KOPT-K1 (cell line): Measurements from ENCODE around the gene APOBEC3G.
A peak's percentile ranks its signal among the peaks of the same experiment; 100 is the strongest.
"Not testable (repeated sequence)": the region's sequence is repeated elsewhere in the genome, so short reads cannot be mapped to it uniquely, and the experiment has no call there.

Experiments used
- H3K27ac ChIP-seq: fragments of 200-600 bp; sonication (generic); 2 replicates; pipeline ENCODE4 v1.5.1; 2016; ENCODE audit warnings: antibody characterized with exemption, mild to moderate bottlenecking, low read depth, low read length; ENCODE audit not compliant: poor library complexity, severe bottlenecking
- H3K36me3 ChIP-seq: fragments of 200-600 bp; sonication (generic); 2 replicates; pipeline ENCODE4 v1.5.1; 2017; ENCODE audit warnings: antibody characterized with exemption, mild to moderate bottlenecking, low read length, moderate library complexity; ENCODE audit not compliant: insufficient read depth
- H3K9me3 ChIP-seq: fragments of 200-600 bp; sonication (generic); 2 replicates; pipeline ENCODE4 v1.5.1; 2017; ENCODE audit warnings: antibody characterized with exemption, low read length, mild to moderate bottlenecking; ENCODE audit not compliant: insufficient read depth, poor library complexity, severe bottlenecking

APOBEC3G gene

DNA sequence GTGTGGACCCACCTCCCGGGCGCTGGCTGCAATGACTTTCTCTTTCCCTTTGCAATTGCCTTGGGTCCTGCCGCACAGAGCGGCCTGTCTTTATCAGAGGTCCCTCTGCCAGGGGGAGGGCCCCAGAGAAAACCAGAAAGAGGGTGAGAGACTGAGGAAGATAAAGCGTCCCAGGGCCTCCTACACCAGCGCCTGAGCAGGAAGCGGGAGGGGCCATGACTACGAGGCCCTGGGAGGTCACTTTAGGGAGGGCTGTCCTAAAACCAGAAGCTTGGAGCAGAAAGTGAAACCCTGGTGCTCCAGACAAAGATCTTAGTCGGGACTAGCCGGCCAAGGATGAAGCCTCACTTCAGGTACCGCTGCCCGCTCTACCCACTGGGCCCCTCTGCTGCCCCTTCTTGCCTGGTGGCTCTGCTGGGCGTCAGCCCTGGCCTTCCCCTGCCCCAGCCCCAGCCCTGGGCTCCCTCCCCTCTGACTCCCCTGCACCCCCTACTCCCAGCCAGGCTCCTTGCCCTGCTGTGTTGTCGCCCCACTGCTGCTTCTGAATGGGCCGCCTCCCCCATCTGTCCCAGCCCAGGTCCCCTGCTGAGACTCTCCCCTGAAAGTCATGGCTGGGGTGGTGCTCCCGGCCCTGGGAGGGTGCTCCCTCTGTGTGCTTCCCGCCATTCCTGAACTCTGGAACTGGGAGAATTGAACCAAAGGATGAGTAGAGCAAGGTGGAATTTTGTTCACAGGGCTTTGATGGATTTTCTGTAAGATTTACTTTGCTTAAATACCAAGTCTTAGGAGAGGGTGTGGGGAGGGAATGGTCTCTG is at the start of gene APOBEC3G:
Gene APOBEC3G (plus strand): TSS at position 250 of the 815 bp plus-strand sequence. CDS start 87 bp downstream, at position 337.
- peaks cover 25% of the 10 kb centered on the region; the same call in 1 of the 2 replicates for H3K36me3 ChIP-seq
- not testable (repeated sequence) for H3K9me3 ChIP-seq
- H3K27ac ChIP-seq: peak within 1 kb of the TSS; percentile 81

DNA sequence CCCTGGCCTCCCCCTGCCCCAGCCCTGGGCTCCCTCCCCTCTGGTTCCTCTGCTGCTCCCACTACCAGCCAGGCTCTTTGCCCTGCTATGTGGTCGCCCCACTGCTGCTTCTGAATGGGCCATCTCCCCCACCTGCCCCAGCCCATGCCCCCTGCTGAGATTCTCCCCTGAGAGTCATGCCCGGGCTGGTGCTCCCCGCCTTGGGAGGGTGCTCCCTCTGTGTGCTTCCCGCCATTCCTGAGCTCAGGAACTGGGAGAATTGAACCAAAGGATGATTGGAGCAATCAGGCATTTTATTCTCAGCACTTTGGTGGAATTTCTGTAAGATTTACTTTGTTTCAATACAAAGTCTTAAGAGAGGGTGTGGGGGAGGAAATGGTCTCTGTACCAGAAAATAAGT is 49.4 kb upstream of the APOBEC3G start:
- Histone ChIP-seq H3K9me3 (no peaks in the 10 kb centered on the region), H3K27ac (no peak overlapping the region), H3K36me3 (peaks cover 35% of the 10 kb centered on the region)

DNA sequence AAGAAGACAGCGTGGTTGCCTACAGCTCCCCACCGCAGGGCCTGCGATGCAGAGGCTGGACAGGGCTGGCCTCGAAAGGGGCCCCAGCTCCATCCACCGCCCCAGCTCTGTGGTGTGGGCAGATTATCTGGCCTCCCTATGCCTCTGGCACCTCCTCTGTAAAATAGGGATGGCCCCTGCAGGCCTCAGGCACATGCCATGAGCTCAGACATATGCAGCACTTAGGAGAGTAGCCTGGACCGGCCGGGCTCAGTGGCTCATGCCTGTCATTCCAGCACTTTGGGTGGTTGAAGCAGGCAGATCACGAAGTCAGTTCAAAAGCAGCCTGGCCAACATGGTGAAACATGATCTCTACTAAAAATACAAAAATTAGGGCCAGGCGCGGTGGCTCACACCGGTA is 48.8 kb upstream of the APOBEC3G start:
- Histone ChIP-seq H3K9me3 (no peaks in the 10 kb centered on the region), H3K36me3 (peaks cover 37% of the 10 kb centered on the region), H3K27ac (no peak overlapping the region)

DNA sequence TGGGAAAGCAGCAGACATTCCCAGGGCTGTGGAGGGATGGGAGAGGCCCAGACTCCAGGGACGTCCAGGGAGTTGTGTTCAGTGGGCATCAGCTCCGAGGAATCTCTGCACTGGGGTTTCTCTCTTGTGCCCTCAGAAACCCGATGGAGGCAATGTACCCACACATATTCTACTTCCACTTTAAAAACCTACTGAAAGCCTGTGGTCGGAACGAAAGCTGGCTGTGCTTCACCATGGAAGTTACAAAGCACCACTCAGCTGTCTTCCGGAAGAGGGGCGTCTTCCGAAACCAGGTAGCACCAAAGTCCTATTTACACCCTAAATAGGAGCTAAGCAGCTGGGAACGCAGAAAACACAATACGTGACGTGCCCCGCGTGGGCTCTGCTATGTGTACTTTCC is 47.8 kb upstream of the APOBEC3G start:
- Histone ChIP-seq H3K36me3 (peaks cover 30% of the 10 kb centered on the region), H3K27ac (no peak overlapping the region), H3K9me3 (no peaks in the 10 kb centered on the region)

DNA sequence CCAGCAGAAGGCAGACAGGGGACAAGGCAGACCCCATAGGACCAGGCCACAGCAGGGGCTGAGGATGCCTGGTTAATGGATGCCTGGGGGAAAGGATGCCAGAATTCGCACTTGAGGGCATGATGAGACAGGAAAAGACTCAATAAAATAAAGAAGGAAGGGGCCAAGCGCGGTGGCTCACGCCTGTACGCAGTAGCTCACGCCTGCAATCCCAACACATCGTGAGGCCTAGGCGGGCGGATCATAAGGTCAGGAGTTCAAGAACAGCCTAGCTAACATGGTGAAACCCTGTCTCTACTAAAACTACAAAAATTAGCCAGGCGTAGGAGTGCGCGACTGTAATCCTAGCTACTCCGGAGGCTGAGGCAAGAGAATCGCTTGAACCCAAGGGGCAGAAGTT is 46.4 kb upstream of the APOBEC3G start:
- no peak overlapping the region for H3K27ac ChIP-seq

DNA sequence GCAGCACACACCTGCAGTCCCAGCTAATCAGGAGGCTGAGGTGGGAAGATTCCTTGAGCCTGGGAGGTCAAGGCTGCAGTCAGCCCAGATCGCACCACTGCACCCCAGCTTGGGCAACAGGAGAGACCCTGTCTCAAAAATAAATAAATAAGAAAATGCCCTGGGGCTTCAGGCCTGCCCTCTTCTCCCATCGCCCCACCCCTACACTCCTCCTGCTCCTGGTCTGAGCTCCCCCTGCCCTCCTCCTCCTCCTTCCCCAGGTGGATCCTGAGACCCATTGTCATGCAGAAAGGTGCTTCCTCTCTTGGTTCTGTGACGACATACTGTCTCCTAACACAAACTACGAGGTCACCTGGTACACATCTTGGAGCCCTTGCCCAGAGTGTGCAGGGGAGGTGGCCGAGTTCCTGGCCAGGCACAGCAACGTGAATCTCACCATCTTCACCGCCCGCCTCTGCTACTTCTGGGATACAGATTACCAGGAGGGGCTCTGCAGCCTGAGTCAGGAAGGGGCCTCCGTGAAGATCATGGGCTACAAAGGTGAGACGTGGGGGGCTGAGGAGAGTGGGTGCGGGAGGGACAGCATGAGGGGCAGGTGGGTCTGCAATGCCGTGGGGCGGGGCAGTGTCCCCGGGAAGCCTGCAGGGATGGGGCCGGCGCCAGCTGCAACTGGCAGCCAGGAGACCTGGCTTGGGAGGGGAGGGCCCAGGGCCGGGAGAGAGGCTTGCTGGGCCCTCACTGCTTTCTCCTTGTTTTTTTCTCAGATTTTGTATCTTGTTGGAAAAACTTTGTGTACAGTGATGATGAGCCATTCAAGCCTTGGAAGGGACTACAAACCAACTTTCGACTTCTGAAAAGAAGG is 45.4 kb upstream of the APOBEC3G start:
- H3K9me3 ChIP-seq, H3K27ac ChIP-seq: not testable (repeated sequence)
- H3K36me3 ChIP-seq: peaks cover 20% of the 10 kb centered on the region; the same call in 1 of the 2 replicates

More for the DNA sequence above, 46.4 kb upstream of the APOBEC3G start:
- Histone ChIP-seq H3K9me3 (no peaks in the 10 kb centered on the region), H3K36me3 (peaks cover 26% of the 10 kb centered on the region; the same call in 1 of the 2 replicates)

DNA sequence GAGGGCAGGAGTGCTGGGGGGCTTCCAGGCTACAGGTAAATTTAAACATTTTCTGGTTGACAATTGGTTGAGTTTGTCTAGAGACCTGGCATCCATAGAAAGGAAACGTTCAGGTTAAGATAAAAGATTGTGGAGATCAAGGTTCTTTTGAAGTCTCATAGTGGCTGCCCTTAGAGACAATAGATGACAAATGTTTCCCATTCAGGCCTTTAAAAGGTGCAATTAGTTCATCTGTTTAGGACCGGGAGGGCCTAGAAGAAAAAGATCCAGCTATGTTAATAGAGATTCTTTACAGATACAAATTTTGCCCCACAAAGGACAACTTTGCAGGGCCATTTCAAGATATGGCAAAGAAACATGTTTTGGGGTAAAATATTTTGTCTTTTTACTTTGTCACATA is 40.0 kb upstream of the APOBEC3G start:
- H3K36me3 ChIP-seq: peaks cover 12% of the 10 kb centered on the region; the same call in 1 of the 2 replicates
- H3K27ac ChIP-seq: peak overlapping the region; percentile 2
- not testable (repeated sequence) for H3K9me3 ChIP-seq

DNA sequence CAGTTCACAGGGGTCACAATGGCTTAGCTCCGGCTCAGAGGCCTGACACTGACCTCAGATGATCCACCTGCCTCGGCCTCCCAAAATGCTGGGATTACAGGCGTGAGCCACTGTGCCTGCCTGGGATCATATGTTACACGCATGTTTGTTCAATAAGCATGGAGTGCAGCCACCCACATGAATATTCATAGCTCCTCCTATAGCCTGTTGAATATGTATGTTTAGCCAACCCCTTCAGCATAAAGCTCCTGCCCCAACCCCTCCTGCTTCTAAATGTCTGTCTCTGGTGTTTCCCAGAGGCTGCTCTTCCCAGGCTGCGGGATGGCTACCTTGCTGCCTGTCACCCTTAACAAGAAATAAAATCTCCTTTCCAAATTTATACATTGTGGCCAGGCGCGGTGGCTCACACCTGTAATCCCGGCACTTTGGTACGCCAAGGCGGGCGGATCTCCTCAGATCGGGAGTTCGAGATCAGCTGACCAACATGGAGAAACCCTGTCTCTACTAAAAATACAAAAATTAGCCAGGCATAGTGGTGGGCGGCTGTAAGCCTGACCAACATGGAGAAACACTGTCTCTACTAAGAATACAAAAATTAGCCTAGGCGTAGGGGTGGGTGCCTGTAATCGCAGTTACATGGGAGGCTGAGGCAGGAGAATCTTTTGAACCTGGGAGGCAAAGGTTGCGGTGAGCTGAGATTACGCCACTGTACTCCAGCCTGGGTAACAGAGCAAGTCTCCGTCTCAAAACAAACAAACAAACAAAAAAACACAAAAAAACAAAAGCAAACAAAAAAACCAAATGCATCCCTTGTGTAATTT is 37.6 kb upstream of the APOBEC3G start:
- Histone ChIP-seq H3K27ac (peak overlapping the region; percentile 74), H3K9me3 (no peaks in the 10 kb centered on the region), H3K36me3 (peaks cover 9% of the 10 kb centered on the region; the same call in 1 of the 2 replicates)

DNA sequence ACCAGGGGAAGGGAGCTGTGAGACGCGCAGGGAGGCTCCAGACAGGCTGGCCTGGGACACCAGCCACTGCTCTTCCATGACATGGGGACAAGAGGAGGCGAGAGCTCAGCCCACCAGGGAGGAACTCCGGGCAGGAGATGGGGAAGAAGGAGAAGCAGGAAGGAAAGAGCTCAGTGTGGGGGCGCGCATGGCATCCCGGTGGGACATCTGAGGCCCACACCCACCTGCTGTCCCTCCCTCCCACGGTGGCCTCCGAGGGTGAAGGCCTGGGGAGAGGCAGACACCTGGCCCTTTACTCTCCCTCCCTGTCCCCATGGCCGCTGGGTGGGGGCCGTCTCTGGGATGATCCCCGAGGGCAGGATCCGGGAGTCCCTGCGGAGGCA is 36.9 kb upstream of the APOBEC3G start:
- Histone ChIP-seq H3K36me3 (peaks cover 11% of the 10 kb centered on the region; the same call in 1 of the 2 replicates), H3K27ac (peak overlapping the region; percentile 74)
- not testable (repeated sequence) for H3K9me3 ChIP-seq

DNA sequence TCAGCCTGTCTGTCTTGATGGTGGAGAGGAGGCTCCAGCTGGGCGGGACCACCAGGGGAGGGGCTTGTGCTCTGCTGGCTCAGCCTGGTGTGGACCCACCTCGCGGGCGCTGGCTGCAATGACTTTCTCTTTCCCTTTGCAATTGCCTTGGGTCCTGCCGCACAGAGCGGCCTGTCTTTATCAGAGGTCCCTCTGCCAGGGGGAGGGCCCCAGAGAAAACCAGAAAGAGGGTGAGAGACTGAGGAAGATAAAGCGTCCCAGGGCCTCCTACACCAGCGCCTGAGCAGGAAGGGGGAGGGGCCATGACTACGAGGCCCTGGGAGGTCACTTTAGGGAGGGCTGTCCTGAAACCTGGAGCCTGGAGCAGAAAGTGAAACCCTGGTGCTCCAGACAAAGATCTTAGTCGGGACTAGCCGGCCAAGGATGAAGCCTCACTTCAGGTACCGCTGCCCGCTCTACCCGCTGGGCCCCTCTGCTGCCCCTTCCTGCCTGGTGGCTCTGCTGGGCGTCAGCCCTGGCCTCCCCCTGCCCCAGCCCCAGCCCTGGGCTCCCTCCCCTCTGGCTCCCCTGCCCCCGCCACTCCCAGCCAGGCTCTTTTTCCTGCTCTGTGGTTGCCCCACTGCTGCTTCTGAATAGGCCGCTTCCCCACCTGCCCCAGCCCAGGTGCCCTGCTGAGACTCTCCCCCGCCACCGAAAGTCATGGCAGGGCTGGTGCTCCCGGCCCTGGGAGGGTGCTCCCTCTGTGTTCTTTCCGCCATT is 36.4 kb upstream of the APOBEC3G start, which contains the start of gene APOBEC3F:
Gene APOBEC3F (plus strand): TSS at position 327 of the 759 bp plus-strand sequence. CDS start 97 bp downstream, at position 424.
- H3K27ac ChIP-seq: peak within 1 kb of the TSS; percentile 74
- H3K9me3 ChIP-seq: not testable (repeated sequence)
- H3K36me3 ChIP-seq: peaks cover 17% of the 10 kb centered on the region; the same call in 1 of the 2 replicates

DNA sequence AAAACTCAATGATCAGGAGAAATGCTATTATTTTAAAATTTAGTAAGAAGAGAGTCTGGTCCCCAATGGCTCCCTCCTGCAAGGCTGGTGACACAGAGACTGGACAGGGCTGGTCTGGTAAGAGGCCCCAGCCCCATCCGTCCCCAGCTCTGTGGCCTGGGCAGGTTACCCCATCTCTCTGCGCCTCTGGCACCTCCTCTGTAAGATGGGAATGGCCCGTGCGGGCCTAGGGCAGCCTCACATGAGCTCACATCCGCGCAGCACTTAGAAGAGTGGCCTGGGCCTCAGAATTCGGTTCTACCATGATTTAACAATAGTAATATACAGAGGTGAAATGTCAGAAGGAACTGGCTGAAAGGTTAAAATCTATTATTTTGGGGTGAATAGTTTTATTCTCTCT is 35.2 kb upstream of the APOBEC3G start:
- H3K27ac ChIP-seq: peak overlapping the region; percentile 74
- H3K9me3 ChIP-seq: no peaks in the 10 kb centered on the region

DNA sequence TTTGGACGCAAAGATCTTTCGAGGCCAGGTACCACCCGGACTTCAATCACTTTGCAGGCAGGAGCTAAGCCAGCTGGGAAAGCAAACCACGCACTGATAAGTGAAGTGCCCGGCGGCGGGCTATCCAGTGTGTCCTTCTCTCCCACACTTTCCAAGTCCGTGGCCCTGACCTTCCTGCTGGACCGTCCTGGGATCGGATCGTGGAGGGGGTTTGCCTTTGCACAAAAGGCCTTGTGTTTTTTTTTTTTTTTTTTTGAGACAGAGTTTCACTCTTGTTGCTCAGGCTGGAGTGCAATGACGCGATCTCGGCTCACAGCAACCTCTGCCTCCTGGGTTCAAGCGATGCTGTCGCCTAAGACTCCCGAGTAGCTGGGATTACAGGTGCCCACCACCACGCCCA is 34.0 kb upstream of the APOBEC3G start:
- peaks cover 21% of the 10 kb centered on the region; the same call in 1 of the 2 replicates for H3K36me3 ChIP-seq
- not testable (repeated sequence) for H3K27ac ChIP-seq, H3K9me3 ChIP-seq

More for the DNA sequence above, 35.2 kb upstream of the APOBEC3G start:
- H3K36me3 ChIP-seq: peaks cover 21% of the 10 kb centered on the region; the same call in 1 of the 2 replicates

DNA sequence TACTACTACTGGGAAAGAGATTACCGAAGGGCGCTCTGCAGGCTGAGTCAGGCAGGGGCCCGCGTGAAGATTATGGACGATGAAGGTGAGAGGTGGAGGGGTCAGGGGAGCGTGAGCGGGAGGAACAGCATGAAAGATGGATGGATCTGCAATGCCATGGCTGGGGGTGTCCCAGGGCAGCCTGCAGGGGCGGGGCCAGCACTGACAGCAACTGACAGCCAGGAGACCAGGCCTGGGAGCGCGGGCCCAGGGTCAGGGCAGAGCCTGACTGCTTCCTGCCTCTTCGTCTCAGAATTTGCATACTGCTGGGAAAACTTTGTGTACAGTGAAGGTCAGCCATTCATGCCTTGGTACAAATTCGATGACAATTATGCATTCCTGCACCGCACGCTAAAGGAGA is 31.9 kb upstream of the APOBEC3G start:
- H3K9me3 ChIP-seq, H3K27ac ChIP-seq: not testable (repeated sequence)
- peaks cover 21% of the 10 kb centered on the region; the same call in 1 of the 2 replicates for H3K36me3 ChIP-seq

DNA sequence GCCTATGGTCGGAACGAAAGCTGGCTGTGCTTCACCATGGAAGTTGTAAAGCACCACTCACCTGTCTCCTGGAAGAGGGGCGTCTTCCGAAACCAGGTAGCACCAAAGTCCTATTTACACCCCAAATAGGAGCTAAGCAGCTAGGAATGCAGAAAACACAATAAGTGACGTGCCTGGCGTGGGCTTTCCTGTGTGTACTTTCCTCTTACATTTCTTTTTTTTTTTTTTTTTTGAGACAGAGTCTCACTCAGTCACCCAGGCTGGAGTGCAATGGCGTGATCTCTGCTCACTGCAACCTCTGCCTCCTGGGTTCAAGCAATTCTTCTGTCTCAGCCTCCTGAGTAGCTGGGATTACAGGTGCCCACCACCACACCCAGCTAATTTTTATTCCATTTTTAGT is 27.6 kb upstream of the APOBEC3G start:
- H3K9me3 ChIP-seq, H3K27ac ChIP-seq: not testable (repeated sequence)
- H3K36me3 ChIP-seq: peaks cover 12% of the 10 kb centered on the region; the same call in 1 of the 2 replicates
